GM13977 (cell line): Measurements from ENCODE around the gene MAN1C1.
"Not testable (repeated sequence)": the region's sequence is repeated elsewhere in the genome, so short reads cannot be mapped to it uniquely, and the experiment has no call there.

ENCODE experiments used
- DNase-seq: peaks from one replicate; pipeline ENCODE4 v3.0.0; 2012; ENCODE audit warnings: low spot score
- in situ Hi-C: fragments of 300-500 bp; cut with MboI; formaldehyde crosslinking; loops from one replicate; pipeline ENCODE4 v1.12.0; 2022; ENCODE audit warnings: low sequenced_read_pairs, low pct_unique_long_range_greater_than_20kb, mixed read lengths, inconsistent platforms; ENCODE audit not compliant: unreplicated experiment
- TF ChIP-seq, protein P1 (sequence below): IDR thresholded peaks from 2 replicates; pipeline ENCODE4 v1.5.1; 2012; ENCODE audit warnings: mild to moderate bottlenecking, control low read depth; ENCODE audit not compliant: insufficient read depth; ENCODE audit errors: extremely low read depth, missing control alignments

The MAN1C1 gene

DNA sequence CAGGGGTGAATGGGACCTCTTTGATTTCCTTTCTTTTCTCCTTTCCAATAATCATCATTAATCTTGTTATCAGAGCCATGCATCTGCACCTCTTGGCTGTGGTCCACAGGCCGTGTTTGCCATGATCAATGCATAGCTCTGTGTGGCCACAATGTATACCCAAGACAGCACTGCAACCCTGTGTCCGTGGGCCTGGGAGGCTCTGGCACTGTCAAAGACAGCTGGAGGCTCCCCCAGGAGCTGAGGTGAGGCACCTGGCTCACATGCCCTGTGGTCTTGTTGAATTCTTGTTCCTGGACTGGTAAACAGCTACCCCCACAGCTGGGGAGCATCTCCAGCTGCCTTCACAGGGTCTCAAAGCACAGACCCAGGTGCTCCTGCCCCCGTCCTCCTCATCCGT lies 116.2 kb downstream of the MAN1C1 start:
- TF ChIP-seq, protein P1, sequence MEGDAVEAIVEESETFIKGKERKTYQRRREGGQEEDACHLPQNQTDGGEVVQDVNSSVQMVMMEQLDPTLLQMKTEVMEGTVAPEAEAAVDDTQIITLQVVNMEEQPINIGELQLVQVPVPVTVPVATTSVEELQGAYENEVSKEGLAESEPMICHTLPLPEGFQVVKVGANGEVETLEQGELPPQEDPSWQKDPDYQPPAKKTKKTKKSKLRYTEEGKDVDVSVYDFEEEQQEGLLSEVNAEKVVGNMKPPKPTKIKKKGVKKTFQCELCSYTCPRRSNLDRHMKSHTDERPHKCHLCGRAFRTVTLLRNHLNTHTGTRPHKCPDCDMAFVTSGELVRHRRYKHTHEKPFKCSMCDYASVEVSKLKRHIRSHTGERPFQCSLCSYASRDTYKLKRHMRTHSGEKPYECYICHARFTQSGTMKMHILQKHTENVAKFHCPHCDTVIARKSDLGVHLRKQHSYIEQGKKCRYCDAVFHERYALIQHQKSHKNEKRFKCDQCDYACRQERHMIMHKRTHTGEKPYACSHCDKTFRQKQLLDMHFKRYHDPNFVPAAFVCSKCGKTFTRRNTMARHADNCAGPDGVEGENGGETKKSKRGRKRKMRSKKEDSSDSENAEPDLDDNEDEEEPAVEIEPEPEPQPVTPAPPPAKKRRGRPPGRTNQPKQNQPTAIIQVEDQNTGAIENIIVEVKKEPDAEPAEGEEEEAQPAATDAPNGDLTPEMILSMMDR: no peak
- in situ Hi-C loops: no loop called here
- no peak for DNase-seq

DNA sequence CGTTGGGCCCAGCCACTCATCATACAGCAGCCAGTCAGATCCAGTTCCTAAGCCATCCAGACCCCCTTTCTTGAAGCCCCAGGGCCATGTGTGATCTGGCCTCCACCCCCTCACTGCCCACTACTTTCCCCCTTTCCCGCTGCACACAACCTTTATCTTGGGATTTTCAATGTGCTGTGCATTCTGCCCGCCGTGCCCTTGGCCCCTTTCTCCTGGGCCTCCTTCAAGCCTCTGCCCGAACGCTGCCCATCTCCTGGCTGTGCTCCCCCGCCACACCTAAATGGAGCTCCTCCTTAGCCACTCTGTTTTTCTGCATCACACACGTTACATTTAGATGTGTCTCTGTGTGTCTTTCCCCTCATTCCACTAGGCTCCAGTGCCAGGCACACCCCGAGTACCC lies 116.7 kb downstream of the MAN1C1 start:
- in situ Hi-C loops: no loop called here
- TF ChIP-seq, protein P1: no peak
- no peak for DNase-seq

- in situ Hi-C loops, DNase-seq: not testable (repeated sequence)
These were observed 118.4 kb downstream of the MAN1C1 start for GRCh38 chr1:25734991-25735390.

- in situ Hi-C loops: no loop called here
- TF ChIP-seq, protein P1: no peak
- no peak for DNase-seq
These were observed 119.5 kb downstream of the MAN1C1 start for GRCh38 chr1:25735956-25736529.

- TF ChIP-seq, protein P1: no peak
- no peak for DNase-seq
- in situ Hi-C loops: no loop called here
These were observed 120.5 kb downstream of the MAN1C1 start for GRCh38 chr1:25737130-25737529.

GRCh38 chr1:25738499-25738898 lies 121.9 kb downstream of the MAN1C1 start:
- no peak for DNase-seq
- in situ Hi-C loops: no loop called here
- TF ChIP-seq, protein P1: no peak

DNA sequence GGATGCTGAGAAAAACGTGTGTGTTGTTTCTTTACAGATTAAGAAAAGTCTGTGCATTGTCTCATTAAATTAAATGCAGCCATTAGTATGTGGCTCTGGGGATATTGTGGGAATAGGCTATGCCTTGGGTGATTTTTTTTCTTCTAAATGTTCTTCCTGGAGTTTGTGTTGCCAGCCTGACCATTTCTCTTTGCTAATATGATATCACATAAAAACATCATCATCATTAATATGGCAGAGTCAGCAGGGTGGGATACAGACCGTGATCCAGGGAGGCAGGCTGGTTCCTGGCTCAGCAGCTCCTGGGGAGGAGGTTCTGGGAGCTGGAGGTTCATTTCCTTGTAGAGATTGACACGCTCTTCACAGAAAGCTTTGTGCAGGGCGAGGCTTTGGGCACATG lies 122.8 kb downstream of the MAN1C1 start:
- no peak for DNase-seq
- TF ChIP-seq, protein P1: no peak
- in situ Hi-C loops: no loop called here
